Body of pancreas (tissue), 4 donors: ENCODE results near the gene IER5L. TPM values are rescaled to one million over a fixed set of nuclear protein-coding genes. Genes with fewer than 3 reads are reported as not detected.
"Not testable (repeated sequence)": the region's sequence is repeated elsewhere in the genome, so short reads cannot be mapped to it uniquely, and the experiment has no call there.

ENCODE experiments used
- ATAC-seq: fragments of 150-250 bp; one replicate; pipeline ENCODE4 v1.9.1; 2016
- DNase-seq, 4 donors: peaks; one replicate each; pipeline ENCODE4 v3.0.0-alpha.2; 2019
- H3K27ac ChIP-seq, 4 donors: fragments of 200-600 bp; sonication (generic); 1 replicate in 3 of 4; 2 replicates in 1 of 4; pipeline versions ENCODE4 v1.5.1 to v1.6.1; 2016 to 2019; ENCODE audit warnings: mild to moderate bottlenecking in 1 of 4, mixed read lengths in 1 of 4, moderate library complexity in 1 of 4
- H3K27me3 ChIP-seq, 2 donors: fragments of 200-600 bp; sonication (generic); one replicate each; pipeline ENCODE4 v1.6.0; 2016; ENCODE audit warnings: mild to moderate bottlenecking in 1 of 2
- H3K36me3 ChIP-seq, 2 donors: fragments of 200-600 bp; sonication (generic); replicated peaks in 1 of 2; 2 replicates each; pipeline ENCODE4 v1.5.1; 2016; ENCODE audit warnings: low read depth in 2 of 2; ENCODE audit not compliant: insufficient read depth in 1 of 2
- H3K4me1 ChIP-seq: fragments of 200-600 bp; sonication (generic); one replicate; pipeline ENCODE4 v1.6.0; 2016
- H3K4me3 ChIP-seq, 2 donors: fragments of 200-600 bp; sonication (generic); 1 replicate in 1 of 2; 2 replicates in 1 of 2; pipeline ENCODE4 v1.5.1; 2016 to 2019
- H3K9me3 ChIP-seq, 3 donors: fragments of 200-600 bp; sonication (generic); 1 replicate in 2 of 3; 2 replicates in 1 of 3; pipeline ENCODE4 v1.5.1; 2016
- POLR2A ChIP-seq, 3 donors: fragments of 450-650 bp; IDR thresholded peaks; one replicate each; pipeline ENCODE4 v1.6.1; 2016; ENCODE audit warnings: antibody characterized with exemption in 3 of 3, mild to moderate bottlenecking in 2 of 3
- WGBS, 2 donors: methylation state at CpG; one replicate each; pipeline ENCODE4 v1.1.5; 2017; 5-methylcytosine and 5-hydroxymethylcytosine counted together
- intact Hi-C: fragments of 100-400 bp; cut with DNase I; formaldehyde crosslinking; loops from one replicate; pipeline ENCODE4 v1.15.1; 2023
- total RNA-seq, 2 donors: library from RNA; depleted of rRNA; stranded (reverse); fragments of >200 nt; gene quantifications; one replicate each; pipeline ENCODE4 v1.1.0, GENCODE V29; 2016
- TF ChIP-seq, protein P1 (sequence below), 7 experiments: fragments of 450-650 bp in 4 of 7; fragments of 200-600 bp in 3 of 7; sonication (generic) in 3 of 7; IDR thresholded peaks; one replicate each; pipeline ENCODE4 v1.5.1; 2016 to 2019; ENCODE audit warnings: antibody characterized with exemption in 7 of 7

IER5L gene
- total RNA-seq, 2 donors from 2014 or later, result 3.0 to 4.4 TPM

DNA sequence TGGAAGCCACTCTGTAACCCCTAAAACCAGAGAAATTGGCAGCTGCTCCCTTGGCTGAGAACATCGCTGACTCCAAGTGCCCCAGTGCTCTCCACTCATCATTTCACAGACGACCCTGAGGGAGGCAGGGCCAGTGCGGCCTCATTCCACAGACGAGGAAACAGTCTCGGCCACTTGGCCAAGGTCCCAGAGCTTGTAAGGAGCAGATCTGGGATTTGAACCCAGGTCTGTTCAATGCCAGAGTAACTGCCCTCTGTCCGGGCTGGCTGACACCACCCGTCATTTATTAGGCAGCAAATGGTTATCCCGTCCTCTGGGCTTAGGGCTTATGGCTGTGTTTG is 19.9 kb upstream of the IER5L start:
- DNase-seq (peak in 1 of 4 donors; percentile 21), ATAC-seq (no peak)
- no peak for TF ChIP-seq POLR2A (IDR thresholded peaks at IDR 0.05)
- TF ChIP-seq, protein P1, sequence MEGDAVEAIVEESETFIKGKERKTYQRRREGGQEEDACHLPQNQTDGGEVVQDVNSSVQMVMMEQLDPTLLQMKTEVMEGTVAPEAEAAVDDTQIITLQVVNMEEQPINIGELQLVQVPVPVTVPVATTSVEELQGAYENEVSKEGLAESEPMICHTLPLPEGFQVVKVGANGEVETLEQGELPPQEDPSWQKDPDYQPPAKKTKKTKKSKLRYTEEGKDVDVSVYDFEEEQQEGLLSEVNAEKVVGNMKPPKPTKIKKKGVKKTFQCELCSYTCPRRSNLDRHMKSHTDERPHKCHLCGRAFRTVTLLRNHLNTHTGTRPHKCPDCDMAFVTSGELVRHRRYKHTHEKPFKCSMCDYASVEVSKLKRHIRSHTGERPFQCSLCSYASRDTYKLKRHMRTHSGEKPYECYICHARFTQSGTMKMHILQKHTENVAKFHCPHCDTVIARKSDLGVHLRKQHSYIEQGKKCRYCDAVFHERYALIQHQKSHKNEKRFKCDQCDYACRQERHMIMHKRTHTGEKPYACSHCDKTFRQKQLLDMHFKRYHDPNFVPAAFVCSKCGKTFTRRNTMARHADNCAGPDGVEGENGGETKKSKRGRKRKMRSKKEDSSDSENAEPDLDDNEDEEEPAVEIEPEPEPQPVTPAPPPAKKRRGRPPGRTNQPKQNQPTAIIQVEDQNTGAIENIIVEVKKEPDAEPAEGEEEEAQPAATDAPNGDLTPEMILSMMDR (IDR thresholded peaks at IDR 0.05), result no peak
- Histone ChIP-seq H3K27me3 (no peaks in the 10 kb centered on the region), H3K4me3 (no peak overlapping the region), H3K9me3 (no peaks in the 10 kb centered on the region), H3K4me1 (peaks cover under 1% of the 10 kb centered on the region), H3K27ac (peak overlapping the region in 1 of 4 donors; percentile 13), H3K36me3 (no peaks in the 10 kb centered on the region)
- intact Hi-C loops, result no loop called here
- 27 to 28% methylated on average over 6 to 8 of the region's 8 CpGs for WGBS, 2 donors

DNA sequence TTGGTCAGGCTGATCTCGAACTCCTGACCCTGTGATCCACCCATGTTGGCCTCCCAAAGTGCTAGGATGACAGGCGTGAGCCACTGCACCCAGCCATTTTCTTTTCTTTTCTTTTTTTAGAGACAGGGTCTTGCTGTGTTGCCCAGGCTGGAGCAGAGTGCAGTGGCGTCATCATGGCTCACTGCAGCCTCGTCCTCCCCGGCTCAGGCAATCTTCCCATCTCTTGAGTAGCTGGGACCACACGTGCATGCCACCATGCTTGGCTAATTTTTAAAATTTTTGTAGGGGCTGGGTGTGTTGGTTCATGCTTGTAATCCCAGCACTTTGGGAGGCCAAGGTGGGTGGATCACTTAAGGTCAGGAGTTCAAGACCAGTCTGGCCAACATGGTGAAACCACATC is 19.0 kb upstream of the IER5L start:
- H3K4me3 ChIP-seq, H3K36me3 ChIP-seq, ATAC-seq, DNase-seq, H3K27ac ChIP-seq, H3K27me3 ChIP-seq, H3K9me3 ChIP-seq, H3K4me1 ChIP-seq, intact Hi-C loops: not testable (repeated sequence)
- WGBS, 2 donors, result 77 to 89% methylated on average over 6 of the region's 6 CpGs

DNA sequence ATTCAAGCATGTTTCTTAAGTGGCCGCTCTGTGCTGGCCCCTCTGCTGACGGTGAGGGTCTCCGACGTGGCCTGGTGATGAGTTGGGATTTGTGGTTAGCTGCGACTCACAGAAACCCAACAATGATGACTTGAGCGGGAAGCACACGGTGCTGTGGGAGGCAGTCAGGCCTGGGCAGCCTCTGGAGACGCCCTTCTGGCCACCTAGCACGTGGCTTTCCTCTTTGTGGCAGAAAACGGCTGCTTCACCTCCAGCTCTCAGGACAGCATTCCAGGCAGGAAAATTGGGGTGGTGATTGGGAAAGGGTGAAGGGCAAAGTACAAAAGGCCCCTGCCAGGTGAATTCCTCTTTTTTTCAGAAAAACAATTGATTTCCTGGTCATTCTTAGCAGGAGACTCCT is 17.5 kb upstream of the IER5L start:
- TF ChIP-seq, protein P1 (IDR thresholded peaks at IDR 0.05), result no peak
- no peak for TF ChIP-seq POLR2A (IDR thresholded peaks at IDR 0.05)
- no peaks in the 10 kb centered on the region for H3K4me1 ChIP-seq
- H3K4me3 ChIP-seq, result no peak overlapping the region
- DNase-seq, result no peak
- no peaks in the 10 kb centered on the region for H3K36me3 ChIP-seq
- no peaks in the 10 kb centered on the region for H3K27me3 ChIP-seq
- 86 to 100% methylated on average over 1 to 10 of the region's 10 CpGs for WGBS, 2 donors
- intact Hi-C loops, result no loop called here
- H3K27ac ChIP-seq, result no peak overlapping the region
- no peak for ATAC-seq
- H3K9me3 ChIP-seq, result no peaks in the 10 kb centered on the region

DNA sequence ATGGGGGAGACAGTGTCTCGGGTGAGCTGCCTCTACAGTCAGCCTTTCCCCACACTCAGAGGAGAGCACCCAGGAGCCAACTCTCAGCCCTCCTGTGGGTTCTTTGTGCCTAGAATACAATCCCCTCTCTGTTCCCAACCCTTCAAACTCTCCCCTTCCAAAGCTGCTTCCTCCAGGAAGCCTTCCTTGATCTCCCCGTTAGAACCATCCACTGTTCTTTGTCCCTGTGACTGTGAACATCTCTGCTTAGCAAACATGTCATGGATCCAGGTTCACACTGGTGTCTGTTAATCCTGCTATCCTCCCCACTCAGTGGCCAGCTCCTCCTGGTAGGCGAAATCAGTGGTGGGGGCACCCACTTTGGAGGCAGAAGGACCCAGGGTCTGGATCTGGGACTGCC is 16.2 kb upstream of the IER5L start:
- Histone ChIP-seq H3K27ac (no peak overlapping the region), H3K27me3 (no peaks in the 10 kb centered on the region), H3K4me1 (no peaks in the 10 kb centered on the region), H3K9me3 (no peaks in the 10 kb centered on the region), H3K4me3 (no peak overlapping the region), H3K36me3 (no peaks in the 10 kb centered on the region)
- no peak for ATAC-seq
- 53 to 57% methylated on average over 3 of the region's 3 CpGs for WGBS, 2 donors
- TF ChIP-seq POLR2A (IDR thresholded peaks at IDR 0.05), result no peak
- TF ChIP-seq, protein P1 (IDR thresholded peaks at IDR 0.05), result no peak
- no peak for DNase-seq
- intact Hi-C loops, result no loop called here

DNA sequence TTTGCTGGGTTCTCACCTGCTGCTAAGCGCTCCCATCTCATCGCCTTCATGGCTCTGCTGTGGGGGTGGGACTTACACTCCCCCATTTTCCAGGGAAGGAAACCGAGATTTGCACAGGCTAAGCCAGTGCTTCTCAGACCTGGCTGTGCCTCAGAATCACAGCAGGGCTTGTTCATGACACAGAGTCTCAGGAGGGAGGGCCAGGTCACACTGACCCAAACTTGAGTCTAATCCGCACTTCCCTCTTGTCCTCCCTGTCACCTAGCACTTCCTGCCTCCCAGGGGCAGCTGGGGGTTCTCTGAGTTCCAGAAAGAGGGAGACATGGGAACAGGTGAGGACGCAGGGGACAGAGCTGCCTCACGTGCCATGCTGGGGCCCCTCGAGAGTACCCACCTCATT is 15.6 kb upstream of the IER5L start:
- Histone ChIP-seq H3K27ac (no peak overlapping the region), H3K36me3 (no peaks in the 10 kb centered on the region), H3K4me3 (no peak overlapping the region), H3K9me3 (no peaks in the 10 kb centered on the region), H3K4me1 (no peaks in the 10 kb centered on the region), H3K27me3 (no peaks in the 10 kb centered on the region)
- WGBS, 2 donors, result 61 to 68% methylated on average over 7 of the region's 7 CpGs
- TF ChIP-seq POLR2A (IDR thresholded peaks at IDR 0.05), result no peak
- TF ChIP-seq, protein P1 (IDR thresholded peaks at IDR 0.05), result no peak
- DNase-seq, result no peak
- intact Hi-C loops, result no loop called here
- ATAC-seq, result no peak
